ENCODE data around the gene RIPPLY3. TPM values are rescaled to one million over a fixed set of nuclear protein-coding genes. Genes with fewer than 3 reads are reported as not detected.
A peak's percentile ranks its signal among the peaks of the same experiment; 100 is the strongest.

Gene RIPPLY3
- total and polyA plus RNA-seq, 2 donors (not counting 1 experiment from before 2014, with no cell fraction given): not detected

DNA sequence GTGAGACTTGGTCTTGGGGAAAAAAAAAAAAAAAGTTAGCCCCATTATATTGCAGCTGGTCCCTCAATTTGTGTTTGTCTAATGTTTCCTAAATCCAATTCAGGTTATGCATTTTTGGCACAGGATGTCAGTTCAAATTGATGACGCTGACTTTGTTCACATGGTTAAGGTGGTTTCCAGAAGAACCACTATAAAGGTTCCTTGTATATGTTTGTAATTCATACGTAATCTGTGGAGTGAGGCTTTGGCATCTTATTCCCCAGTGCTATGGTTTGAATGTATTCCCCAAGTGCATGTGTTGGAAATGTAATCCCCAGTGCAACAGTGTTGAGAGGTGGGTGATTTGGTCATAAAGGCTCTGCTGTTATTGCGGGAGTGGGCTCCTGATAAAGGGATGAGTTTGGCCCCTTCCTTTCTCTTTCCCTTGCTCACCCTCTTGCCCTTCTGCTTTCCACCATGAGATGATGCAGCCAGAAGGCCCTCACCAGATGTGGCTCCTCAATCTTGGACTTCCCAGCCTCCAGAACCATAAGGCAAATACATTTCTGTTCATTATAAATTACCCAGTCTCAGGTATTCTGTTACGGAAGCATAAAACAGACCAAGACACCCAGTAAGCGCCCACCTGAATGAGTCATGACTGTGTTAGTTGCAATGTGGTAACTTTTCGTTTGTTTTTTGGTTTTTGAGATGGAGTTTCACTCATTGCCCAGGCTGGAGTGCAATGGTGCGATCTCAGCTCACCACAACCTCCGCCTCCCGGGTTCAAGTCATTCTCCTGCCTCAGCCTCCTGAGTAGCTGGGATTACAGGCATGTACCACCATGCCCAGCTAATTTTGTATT, 20.5 kb upstream of the RIPPLY3 start:
- H3K4me3 Mint-ChIP-seq: no peak overlapping the region
- ChIA-PET CTCF (interaction anchor here (0.6 to 0.7 kb wide), 3 partner anchors 60 to 451 kb away, joined by 3 read pairs; no protein-coding TSS in a partner anchor), POLR2A (no interaction called here)
- no peak for DNase-seq
- no peak for TF ChIP-seq EZH2 (IDR thresholded peaks at IDR 0.05; ENCODE audit: borderline replicate concordance, insufficient read depth, low read depth, low read length, poor library complexity, severe bottlenecking)
- TF ChIP-seq, protein P1, sequence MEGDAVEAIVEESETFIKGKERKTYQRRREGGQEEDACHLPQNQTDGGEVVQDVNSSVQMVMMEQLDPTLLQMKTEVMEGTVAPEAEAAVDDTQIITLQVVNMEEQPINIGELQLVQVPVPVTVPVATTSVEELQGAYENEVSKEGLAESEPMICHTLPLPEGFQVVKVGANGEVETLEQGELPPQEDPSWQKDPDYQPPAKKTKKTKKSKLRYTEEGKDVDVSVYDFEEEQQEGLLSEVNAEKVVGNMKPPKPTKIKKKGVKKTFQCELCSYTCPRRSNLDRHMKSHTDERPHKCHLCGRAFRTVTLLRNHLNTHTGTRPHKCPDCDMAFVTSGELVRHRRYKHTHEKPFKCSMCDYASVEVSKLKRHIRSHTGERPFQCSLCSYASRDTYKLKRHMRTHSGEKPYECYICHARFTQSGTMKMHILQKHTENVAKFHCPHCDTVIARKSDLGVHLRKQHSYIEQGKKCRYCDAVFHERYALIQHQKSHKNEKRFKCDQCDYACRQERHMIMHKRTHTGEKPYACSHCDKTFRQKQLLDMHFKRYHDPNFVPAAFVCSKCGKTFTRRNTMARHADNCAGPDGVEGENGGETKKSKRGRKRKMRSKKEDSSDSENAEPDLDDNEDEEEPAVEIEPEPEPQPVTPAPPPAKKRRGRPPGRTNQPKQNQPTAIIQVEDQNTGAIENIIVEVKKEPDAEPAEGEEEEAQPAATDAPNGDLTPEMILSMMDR (IDR thresholded peaks at IDR 0.05): no peak
- H3K27me3 Mint-ChIP-seq: no peaks in the 10 kb centered on the region
- no peak overlapping the region for H3K27ac Mint-ChIP-seq
- Histone ChIP-seq H3K27me3 (replicated peaks in 1 of 4; ENCODE audit: control extremely low read depth in 1 of 4, control insufficient read depth in 3 of 4, insufficient read depth in 4 of 4, low read length in 3 of 4) (peaks cover 0 to 5% (median 2%) of the 10 kb centered on the region in 4 experiments), H3K9ac (ENCODE audit: low read length) (no peak overlapping the region), H3K27ac (ENCODE audit: low read length in 2 of 2) (no peak overlapping the region), H3K4me2 (replicated peaks; ENCODE audit: low read depth, low read length, poor library complexity, severe bottlenecking) (no peak overlapping the region), H3K36me3 (replicated peaks in 1 of 2; ENCODE audit: control extremely low read depth in 1 of 2, control insufficient read depth in 1 of 2, extremely low read depth in 1 of 2, insufficient read depth in 2 of 2, low read length in 1 of 2) (no peaks in the 10 kb centered on the region), H2AFZ (ENCODE audit: insufficient read depth, low read depth, low read length, poor library complexity, severe bottlenecking) (no peak overlapping the region), H4K20me1 (ENCODE audit: control insufficient read depth, insufficient read depth, low read length, poor library complexity, severe bottlenecking) (no peaks in the 10 kb centered on the region), H3K9me3 (ENCODE audit: control extremely low read depth in 1 of 3, control insufficient read depth in 2 of 3, insufficient read depth in 1 of 3, low read length in 2 of 3) (no peaks in the 10 kb centered on the region), H3K79me2 (ENCODE audit: control insufficient read depth, insufficient read depth, low read length) (no peaks in the 10 kb centered on the region), H3K4me3 (ENCODE audit: control extremely low read depth in 1 of 5, extremely low read depth in 1 of 5, insufficient read depth in 1 of 5, low read depth in 2 of 5, low read length in 4 of 5) (no peak overlapping the region), H3K4me1 (ENCODE audit: control insufficient read depth in 2 of 2, insufficient read depth in 2 of 2, low read length in 2 of 2) (peaks cover 2 to 13% of the 10 kb centered on the region in 2 donors)
- H3K9me3 Mint-ChIP-seq (ENCODE audit: insufficient read depth): no peaks in the 10 kb centered on the region
- WGBS (ENCODE audit: insufficient coverage): 91% methylated on average over 4 of the region's 9 CpGs
- H3K4me1 Mint-ChIP-seq: peaks cover 14% of the 10 kb centered on the region
- ATAC-seq (ENCODE audit: low read depth): no peak
- intact Hi-C loops (cut with micrococcal nuclease): no loop called here

DNA sequence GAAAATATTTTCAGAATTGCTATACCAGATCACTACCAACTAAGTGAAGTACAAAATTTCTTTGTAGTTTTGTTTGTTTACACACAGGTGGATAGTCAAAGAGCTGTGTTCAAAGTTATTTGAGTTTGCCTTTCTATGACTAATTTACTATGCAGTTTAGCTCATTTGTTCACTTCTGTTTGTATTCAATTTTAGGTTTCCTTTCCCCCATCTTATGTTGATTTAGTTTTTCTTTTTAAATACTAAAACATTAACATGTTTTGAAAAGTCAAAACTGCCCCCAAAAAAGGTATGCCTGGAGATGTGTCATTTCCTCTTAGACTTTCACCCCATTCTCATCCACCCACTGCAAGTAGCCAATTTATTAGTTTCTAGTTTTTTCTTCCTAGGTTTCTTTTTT, 18.7 kb upstream of the RIPPLY3 start:
- no peaks in the 10 kb centered on the region for H3K27me3 Mint-ChIP-seq
- Histone ChIP-seq H2AFZ (ENCODE audit: insufficient read depth, low read depth, low read length, poor library complexity, severe bottlenecking) (peak overlapping the region; percentile 3), H3K9me3 (ENCODE audit: control extremely low read depth in 1 of 3, control insufficient read depth in 2 of 3, insufficient read depth in 1 of 3, low read length in 2 of 3) (no peaks in the 10 kb centered on the region), H3K4me1 (ENCODE audit: control insufficient read depth in 2 of 2, insufficient read depth in 2 of 2, low read length in 2 of 2) (peaks cover 0 to 8% of the 10 kb centered on the region in 2 donors), H3K27ac (ENCODE audit: low read length in 2 of 2) (no peak overlapping the region), H3K9ac (ENCODE audit: low read length) (no peak overlapping the region), H3K79me2 (ENCODE audit: control insufficient read depth, insufficient read depth, low read length) (no peaks in the 10 kb centered on the region), H3K4me2 (replicated peaks; ENCODE audit: low read depth, low read length, poor library complexity, severe bottlenecking) (no peak overlapping the region), H3K27me3 (replicated peaks in 1 of 4; ENCODE audit: control extremely low read depth in 1 of 4, control insufficient read depth in 3 of 4, insufficient read depth in 4 of 4, low read length in 3 of 4) (no peaks in the 10 kb centered on the region), H3K4me3 (ENCODE audit: control extremely low read depth in 1 of 5, extremely low read depth in 1 of 5, insufficient read depth in 1 of 5, low read depth in 2 of 5, low read length in 4 of 5) (no peak overlapping the region), H4K20me1 (ENCODE audit: control insufficient read depth, insufficient read depth, low read length, poor library complexity, severe bottlenecking) (no peaks in the 10 kb centered on the region), H3K36me3 (replicated peaks in 1 of 2; ENCODE audit: control extremely low read depth in 1 of 2, control insufficient read depth in 1 of 2, extremely low read depth in 1 of 2, insufficient read depth in 2 of 2, low read length in 1 of 2) (no peaks in the 10 kb centered on the region)
- CTCF ChIA-PET: interaction anchor here (0.7 to 1.8 kb wide), 4 partner anchors 8 to 22 kb away, joined by 3 to 8 read pairs (median 5); partner anchors contain the start of gene HLCS
- DNase-seq (no peak), ATAC-seq (ENCODE audit: low read depth) (no peak)
- no peak for TF ChIP-seq EZH2 (IDR thresholded peaks at IDR 0.05; ENCODE audit: borderline replicate concordance, insufficient read depth, low read depth, low read length, poor library complexity, severe bottlenecking)
- TF ChIP-seq, protein P1 (IDR thresholded peaks at IDR 0.05): no peak
- H3K4me1 Mint-ChIP-seq: peaks cover 9% of the 10 kb centered on the region
- H3K27ac Mint-ChIP-seq: no peak overlapping the region
- H3K9me3 Mint-ChIP-seq (ENCODE audit: insufficient read depth): no peaks in the 10 kb centered on the region
- POLR2A ChIA-PET: no interaction called here
- H3K4me3 Mint-ChIP-seq: no peak overlapping the region
- intact Hi-C loops (cut with micrococcal nuclease): no loop called here
